GM15510 (cell line): Measurements from ENCODE around the gene TBC1D2B.

Source experiments
- POLR2A ChIP-seq: IDR thresholded peaks from 3 replicates; pipeline ENCODE4 v1.6.1; 2011; ENCODE audit warnings: borderline replicate concordance; ENCODE audit not compliant: insufficient read length; ENCODE audit errors: extremely low read depth

The TBC1D2B gene

GRCh38 chr15:78102211-78102610, 24.7 kb upstream of the TBC1D2B start:
- TF ChIP-seq POLR2A: no peak

DNA sequence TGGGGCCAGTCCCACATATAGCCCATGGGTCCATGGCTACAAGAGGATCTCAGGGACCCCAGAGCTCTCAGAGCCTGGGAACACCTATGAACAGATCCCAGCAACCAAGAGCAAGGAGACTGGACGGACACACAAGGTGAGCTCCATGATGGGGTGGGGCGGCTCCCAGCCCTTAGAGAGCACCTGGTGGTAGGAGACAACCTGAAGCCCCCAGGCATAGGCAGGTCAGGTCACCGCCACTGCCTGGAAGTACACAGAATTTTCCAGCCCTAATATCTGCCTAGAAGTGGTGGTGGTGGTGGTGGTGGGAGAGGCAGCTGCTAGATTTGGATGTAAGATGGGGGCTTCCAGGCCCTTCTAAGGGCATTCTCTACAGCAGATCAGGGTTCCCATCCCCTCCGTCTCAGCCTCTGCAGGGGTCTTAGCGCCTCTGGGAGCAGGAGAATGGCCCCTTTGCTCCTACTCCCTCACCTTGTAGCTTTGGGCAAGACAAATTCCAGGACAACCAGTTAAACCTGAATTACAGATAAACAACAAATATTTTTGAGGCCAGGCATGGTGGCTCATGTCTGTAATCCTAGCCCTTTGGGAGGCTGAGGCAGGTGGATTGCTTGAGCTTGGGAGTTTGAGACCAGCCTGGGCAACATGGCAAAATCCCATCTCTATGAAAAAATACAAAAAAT, 24.1 kb upstream of the TBC1D2B start:
- no peak for TF ChIP-seq POLR2A

GRCh38 chr15:78100886-78101285, 23.4 kb upstream of the TBC1D2B start:
- no peak for TF ChIP-seq POLR2A

GRCh38 chr15:78098131-78098755, 20.7 kb upstream of the TBC1D2B start:
- TF ChIP-seq POLR2A: no peak

DNA sequence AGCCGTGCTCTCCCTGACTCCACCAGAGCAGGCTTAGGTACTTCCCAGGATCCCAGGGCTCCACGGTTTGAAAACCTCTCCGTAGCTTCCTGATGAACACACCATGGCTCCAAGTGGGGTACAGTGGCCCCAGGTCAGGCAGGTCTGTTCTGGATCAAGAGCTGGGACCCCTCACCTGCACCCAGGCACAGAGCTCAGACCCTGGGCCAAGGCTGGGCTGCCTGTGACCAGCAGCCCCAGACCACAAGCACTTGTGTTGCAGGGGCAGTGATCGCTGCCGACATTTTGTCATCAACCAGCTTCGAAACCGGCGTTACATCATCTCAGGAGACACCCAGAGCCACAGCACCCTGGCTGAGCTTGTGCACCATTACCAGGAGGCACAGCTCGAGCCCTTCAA, 20.2 kb upstream of the TBC1D2B start:
- TF ChIP-seq POLR2A: no peak

- TF ChIP-seq POLR2A: no peak
These were observed 15.9 kb upstream of the TBC1D2B start for GRCh38 chr15:78093242-78094020.

- no peak for TF ChIP-seq POLR2A
These were observed 14.9 kb upstream of the TBC1D2B start, which contains the start of gene SH2D7 for GRCh38 chr15:78092261-78093041. SH2D7 (plus strand) TSS chr15:78092561; CDS start chr15:78092585, 24 bp downstream.

DNA sequence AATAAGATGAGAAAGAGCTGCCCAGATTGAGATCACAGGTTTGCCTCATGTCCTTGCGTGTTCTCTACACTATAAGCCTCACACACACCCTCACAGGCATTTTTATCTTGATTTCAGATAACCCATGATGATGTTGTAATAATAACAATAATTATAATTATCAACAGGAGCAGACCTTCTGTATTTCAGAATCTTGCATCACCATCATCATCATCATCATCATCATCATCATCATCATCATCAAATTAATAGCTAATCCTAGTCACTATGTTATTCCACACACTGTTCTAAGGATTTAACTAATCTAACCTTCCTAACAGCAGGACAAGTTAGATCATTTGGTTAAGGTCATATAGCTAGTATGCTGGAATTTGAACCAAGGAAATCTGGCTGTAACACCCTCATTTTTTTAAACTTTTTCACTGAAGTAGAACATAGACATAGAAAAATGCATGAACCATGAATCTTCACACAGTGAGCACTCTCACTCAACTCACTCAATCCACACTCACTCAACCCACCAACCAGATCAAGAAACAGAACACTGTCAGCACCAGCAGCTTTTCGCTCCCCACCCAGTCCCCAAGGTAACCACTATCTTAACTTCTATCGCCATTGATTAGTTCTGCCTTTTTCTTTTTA, 13.0 kb upstream of the TBC1D2B start:
- no peak for TF ChIP-seq POLR2A

DNA sequence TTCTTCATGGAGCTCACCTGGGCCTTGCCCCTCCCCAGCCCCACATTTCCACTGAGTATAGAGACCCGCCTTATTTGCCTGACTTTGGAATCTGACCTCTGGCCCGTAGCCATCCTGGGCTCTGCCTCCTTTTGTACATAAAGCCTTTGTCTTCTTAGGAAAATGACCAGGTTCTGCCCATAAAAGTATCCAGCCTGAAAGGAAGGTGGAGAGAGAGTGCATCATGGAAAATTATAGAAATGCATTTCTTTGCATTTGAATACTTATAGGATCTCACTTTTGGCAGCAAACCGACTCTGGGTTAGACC, 11.2 kb upstream of the TBC1D2B start:
- TF ChIP-seq POLR2A: no peak

- TF ChIP-seq POLR2A: no peak
These were observed 10.7 kb upstream of the TBC1D2B start for GRCh38 chr15:78087951-78088772.

DNA sequence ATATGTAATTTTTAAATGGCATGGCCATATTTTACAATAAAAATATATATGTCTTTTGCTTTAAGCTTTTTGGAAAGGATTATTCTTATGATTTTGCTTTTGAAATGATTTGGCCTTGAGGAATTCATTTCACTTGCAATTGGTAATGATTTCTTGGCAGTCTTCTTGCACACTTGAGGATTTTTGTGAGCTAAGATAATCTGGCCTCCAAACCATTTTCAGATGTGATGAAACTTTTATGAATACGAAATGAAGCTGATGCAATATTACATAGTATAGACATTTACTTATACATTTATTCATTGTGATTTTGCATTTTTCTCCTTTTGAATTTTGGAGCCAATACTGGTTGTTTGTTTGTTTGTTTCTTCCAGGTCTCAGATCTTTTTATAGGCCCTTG, 8.4 kb upstream of the TBC1D2B start:
- TF ChIP-seq POLR2A: no peak

DNA sequence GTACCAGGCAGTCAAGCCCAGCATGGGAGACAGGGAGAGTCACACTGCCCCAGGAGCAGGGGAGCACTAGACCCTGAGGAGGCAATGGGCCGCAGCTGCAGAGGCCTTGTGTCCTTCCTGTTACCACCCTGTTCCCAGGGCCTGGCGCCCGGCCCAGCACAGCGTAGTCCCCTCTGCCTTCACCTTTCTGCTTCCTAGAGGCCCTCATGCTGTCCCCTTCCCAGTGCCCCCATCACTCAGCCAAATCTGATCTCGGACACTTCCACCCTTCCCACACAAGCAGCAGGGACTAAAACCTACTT, 6.9 kb upstream of the TBC1D2B start:
- TF ChIP-seq POLR2A: no peak

DNA sequence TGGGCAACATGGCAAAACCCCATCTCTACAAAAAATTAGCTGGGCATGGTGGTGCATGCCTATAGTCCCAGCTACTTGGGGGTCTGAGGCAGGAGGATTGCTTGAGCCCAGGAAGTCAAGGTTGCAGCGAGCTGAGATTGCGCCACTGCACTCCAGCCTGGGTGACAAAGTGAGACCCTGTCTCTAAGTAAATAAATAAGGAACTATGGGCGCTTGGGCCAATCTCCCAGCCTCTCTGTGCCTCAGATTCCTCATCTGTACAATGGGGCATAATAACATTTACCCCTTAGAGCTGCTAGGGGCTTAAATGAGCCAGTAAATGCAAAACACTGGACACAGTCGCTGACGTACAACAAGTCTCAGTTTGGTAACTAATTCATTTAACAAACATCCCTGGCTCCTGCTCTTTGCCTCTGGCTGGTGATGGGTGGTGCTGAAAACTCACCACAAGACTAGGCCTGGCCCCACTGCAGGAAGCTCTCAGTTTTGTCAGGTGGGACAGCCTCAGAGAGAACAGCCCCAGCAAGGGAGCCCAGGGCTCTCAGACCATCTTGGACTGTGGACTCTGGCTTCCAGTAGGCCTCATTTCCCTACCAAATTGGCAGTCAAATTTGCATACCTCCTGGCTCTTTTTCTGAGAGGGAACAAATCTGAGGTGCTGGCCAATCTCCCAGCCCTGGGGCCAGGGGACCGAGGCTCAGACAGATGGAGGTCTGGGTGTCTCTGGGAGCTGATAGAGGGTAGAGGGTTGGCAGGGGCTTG, 6.4 kb upstream of the TBC1D2B start:
- no peak for TF ChIP-seq POLR2A
